Liver (tissue), 3 donors: ENCODE data around the gene MRPS18A.

Source experiments
- HNF4A ChIP-seq, 2 donors: conservative IDR thresholded peaks; 2 replicates each; pipeline ENCODE4 v1.6.1; 2016; ENCODE audit warnings: antibody characterized with exemption in 2 of 2, mild to moderate bottlenecking in 2 of 2
- SP1 ChIP-seq: IDR thresholded peaks from 2 replicates; pipeline ENCODE4 v1.6.1; 2018; ENCODE audit warnings: antibody characterized with exemption, mild to moderate bottlenecking
- YY1 ChIP-seq: IDR thresholded peaks from 2 replicates; pipeline ENCODE4 v1.6.1; 2016; ENCODE audit warnings: antibody characterized with exemption, mild to moderate bottlenecking
- TF ChIP-seq, protein P1 (sequence below): fragments of 150-350 bp; IDR thresholded peaks from 2 replicates; pipeline ENCODE4 v1.5.1; 2017; ENCODE audit warnings: improper control_type of control experiment, low read depth, low read length; ENCODE audit not compliant: missing input control
- donor health status: healthy.
- donor health status: healthy.

DNA sequence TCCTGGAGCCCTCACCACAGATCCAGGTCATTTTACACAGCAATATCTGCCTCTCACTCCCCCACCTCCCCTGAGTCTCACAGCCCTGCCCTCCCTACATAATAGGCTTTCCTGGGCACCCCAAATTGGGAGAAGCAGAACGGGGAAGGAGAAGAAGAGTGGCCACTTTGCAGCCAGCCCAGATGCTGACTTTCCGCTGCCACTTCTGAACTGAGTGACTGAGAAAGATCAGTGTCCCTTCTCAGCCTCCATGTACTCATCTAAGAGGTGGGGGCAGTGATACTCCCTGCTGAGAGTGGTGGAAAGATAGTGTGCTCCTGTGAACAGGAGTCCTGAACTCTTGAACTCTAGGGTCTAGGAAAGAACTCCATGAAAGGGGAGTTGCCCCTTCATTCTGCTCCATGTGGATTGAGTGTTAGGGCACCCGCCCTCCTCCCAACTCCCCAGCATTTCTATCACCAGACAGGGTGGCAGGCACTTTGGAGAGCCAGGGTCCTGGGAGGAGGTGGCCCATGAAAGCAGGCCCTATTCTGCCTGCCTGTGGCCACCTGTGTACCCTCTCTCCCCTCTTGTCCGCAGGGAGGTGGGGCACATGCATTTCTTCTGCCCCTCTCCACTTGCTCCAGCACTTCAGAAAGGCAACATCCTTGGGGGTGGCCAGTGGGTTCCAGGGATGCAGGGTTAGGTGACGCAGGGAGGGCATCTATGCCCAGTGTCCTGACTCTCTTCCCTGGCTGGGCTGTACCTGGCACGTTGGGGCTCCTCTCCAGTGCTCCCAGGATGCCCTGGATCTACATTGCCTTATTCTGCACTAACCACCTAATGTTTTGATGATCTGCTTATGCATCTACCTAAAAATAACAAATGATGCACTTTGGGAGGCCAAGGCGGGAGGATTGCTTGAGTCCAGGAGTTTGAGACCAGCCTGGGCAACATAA lies 38.3 kb upstream of the MRPS18A start:
- TF ChIP-seq, protein P1, sequence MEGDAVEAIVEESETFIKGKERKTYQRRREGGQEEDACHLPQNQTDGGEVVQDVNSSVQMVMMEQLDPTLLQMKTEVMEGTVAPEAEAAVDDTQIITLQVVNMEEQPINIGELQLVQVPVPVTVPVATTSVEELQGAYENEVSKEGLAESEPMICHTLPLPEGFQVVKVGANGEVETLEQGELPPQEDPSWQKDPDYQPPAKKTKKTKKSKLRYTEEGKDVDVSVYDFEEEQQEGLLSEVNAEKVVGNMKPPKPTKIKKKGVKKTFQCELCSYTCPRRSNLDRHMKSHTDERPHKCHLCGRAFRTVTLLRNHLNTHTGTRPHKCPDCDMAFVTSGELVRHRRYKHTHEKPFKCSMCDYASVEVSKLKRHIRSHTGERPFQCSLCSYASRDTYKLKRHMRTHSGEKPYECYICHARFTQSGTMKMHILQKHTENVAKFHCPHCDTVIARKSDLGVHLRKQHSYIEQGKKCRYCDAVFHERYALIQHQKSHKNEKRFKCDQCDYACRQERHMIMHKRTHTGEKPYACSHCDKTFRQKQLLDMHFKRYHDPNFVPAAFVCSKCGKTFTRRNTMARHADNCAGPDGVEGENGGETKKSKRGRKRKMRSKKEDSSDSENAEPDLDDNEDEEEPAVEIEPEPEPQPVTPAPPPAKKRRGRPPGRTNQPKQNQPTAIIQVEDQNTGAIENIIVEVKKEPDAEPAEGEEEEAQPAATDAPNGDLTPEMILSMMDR, result no peak
- TF ChIP-seq SP1 (no peak), HNF4A (conservative IDR thresholded peaks at IDR 0.05) (no peak), YY1 (no peak)
